Ascending aorta (tissue), 2 donors: Measurements from ENCODE around the gene RFX3. TPM values are rescaled to one million over a fixed set of nuclear protein-coding genes. Genes with fewer than 3 reads are reported as not detected.

Experiments used
- DNase-seq, 2 donors: peaks; one replicate each; pipeline ENCODE4 v3.0.0-alpha.2; 2019; ENCODE audit warnings: low spot score in 2 of 2
- H3K27ac ChIP-seq, 2 donors: fragments of 200-600 bp; sonication (generic); one replicate each; pipeline ENCODE4 v1.5.1; 2016 to 2017; ENCODE audit warnings: mild to moderate bottlenecking in 1 of 2
- H3K27me3 ChIP-seq: fragments of 200-600 bp; sonication (generic); one replicate; pipeline ENCODE4 v1.5.1; 2017
- H3K36me3 ChIP-seq, 2 donors: fragments of 200-600 bp; sonication (generic); one replicate each; pipeline ENCODE4 v1.5.1; 2016
- H3K4me1 ChIP-seq, 2 donors: fragments of 200-600 bp; sonication (generic); one replicate each; pipeline ENCODE4 v1.5.1; 2016 to 2017; ENCODE audit warnings: mild to moderate bottlenecking in 1 of 2
- H3K4me3 ChIP-seq, 2 donors: fragments of 200-600 bp; sonication (generic); one replicate each; pipeline ENCODE4 v1.5.1; 2016 to 2017; ENCODE audit warnings: mild to moderate bottlenecking in 1 of 2
- H3K9me3 ChIP-seq, 2 donors: fragments of 200-600 bp; sonication (generic); one replicate each; pipeline ENCODE4 v1.5.1; 2016
- intact Hi-C: fragments of 100-400 bp; cut with DNase I; formaldehyde crosslinking; loops from one replicate; pipeline ENCODE4 v1.15.1; 2023
- total RNA-seq: library from RNA; depleted of rRNA; stranded (reverse); fragments of >200 nt; gene quantifications from one replicate; pipeline ENCODE4 v1.1.0, GENCODE V29; 2016
- TF ChIP-seq, protein P1 (sequence below), 3 experiments: fragments of 200-600 bp in 2 of 3; fragments of 450-650 bp in 1 of 3; sonication (generic) in 2 of 3; IDR thresholded peaks; one replicate each; pipeline ENCODE4 v1.5.1; 2016 to 2019; ENCODE audit warnings: antibody characterized with exemption in 3 of 3, mild to moderate bottlenecking in 1 of 3, moderate library complexity in 1 of 3

The RFX3 gene
- total RNA-seq, 1 donor from 2014 or later: 4.0 TPM

DNA sequence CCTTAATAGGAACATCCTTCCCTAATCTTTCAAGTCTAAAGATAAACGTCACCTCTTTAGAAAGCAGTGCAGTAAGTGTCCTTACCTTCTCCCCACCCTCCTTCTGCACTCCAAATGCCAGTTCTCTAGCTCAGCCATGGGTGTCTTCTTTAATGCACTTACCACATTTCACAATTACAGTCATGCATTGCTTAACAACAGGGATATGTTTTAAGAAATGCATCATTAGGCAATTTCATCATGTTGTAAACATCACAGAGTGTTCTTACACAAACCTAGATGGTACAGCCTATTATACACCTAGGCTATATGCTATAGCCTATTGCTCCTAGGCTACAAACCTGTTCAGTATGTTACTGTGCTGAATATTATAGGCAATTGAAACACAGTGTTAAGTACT is 91.2 kb downstream of the RFX3 start:
- no peaks in the 10 kb centered on the region for H3K9me3 ChIP-seq
- H3K27me3 ChIP-seq: no peaks in the 10 kb centered on the region
- no peak for DNase-seq
- intact Hi-C loops: no loop called here
- H3K36me3 ChIP-seq: no peaks in the 10 kb centered on the region
- H3K4me1 ChIP-seq: no peaks in the 10 kb centered on the region
- TF ChIP-seq, protein P1, sequence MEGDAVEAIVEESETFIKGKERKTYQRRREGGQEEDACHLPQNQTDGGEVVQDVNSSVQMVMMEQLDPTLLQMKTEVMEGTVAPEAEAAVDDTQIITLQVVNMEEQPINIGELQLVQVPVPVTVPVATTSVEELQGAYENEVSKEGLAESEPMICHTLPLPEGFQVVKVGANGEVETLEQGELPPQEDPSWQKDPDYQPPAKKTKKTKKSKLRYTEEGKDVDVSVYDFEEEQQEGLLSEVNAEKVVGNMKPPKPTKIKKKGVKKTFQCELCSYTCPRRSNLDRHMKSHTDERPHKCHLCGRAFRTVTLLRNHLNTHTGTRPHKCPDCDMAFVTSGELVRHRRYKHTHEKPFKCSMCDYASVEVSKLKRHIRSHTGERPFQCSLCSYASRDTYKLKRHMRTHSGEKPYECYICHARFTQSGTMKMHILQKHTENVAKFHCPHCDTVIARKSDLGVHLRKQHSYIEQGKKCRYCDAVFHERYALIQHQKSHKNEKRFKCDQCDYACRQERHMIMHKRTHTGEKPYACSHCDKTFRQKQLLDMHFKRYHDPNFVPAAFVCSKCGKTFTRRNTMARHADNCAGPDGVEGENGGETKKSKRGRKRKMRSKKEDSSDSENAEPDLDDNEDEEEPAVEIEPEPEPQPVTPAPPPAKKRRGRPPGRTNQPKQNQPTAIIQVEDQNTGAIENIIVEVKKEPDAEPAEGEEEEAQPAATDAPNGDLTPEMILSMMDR (IDR thresholded peaks at IDR 0.05): no peak
- no peak overlapping the region for H3K27ac ChIP-seq
- H3K4me3 ChIP-seq: no peak overlapping the region

DNA sequence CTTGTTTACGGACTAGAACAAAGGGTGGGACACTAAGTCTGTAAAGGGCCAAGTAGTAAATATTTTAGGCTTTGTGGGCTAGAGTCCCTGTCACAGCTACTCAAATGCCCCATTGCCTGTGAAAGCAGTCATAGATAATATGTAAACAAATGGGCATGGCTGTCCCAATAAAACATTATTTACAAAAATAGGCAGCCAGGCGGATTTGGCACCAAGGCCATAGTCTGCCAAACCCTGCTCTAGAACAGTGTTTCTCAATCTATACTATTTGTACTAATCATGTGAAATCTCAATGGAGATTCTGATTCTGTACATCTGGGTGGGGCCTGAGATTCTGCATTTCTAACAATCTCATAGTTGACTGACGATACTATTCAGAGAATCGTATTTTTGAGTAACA is 92.0 kb downstream of the RFX3 start:
- TF ChIP-seq, protein P1 (IDR thresholded peaks at IDR 0.05): no peak
- Histone ChIP-seq H3K27ac (no peak overlapping the region), H3K27me3 (no peaks in the 10 kb centered on the region), H3K4me1 (no peaks in the 10 kb centered on the region), H3K9me3 (no peaks in the 10 kb centered on the region), H3K36me3 (no peaks in the 10 kb centered on the region), H3K4me3 (no peak overlapping the region)
- intact Hi-C loops: no loop called here
- DNase-seq: no peak

DNA sequence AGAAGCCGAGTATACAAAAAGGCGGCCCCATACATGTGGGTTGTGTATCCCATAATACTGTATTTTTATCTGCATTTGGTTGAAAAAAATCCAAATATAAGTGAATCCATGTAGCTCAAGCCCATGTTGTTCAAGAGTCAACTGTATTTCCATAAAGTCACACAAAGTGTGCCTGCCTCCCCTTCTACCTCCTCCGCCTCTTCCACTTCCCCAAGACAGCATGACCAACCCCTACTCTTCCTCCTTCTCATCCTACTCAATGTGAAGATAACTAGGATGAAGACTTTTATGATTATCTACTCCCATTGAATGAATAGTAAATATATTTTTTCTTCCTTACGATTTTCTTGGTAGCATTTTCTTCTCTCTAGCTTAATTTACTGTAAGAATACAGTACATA is 92.7 kb downstream of the RFX3 start:
- Histone ChIP-seq H3K9me3 (no peaks in the 10 kb centered on the region), H3K4me3 (no peak overlapping the region), H3K36me3 (no peaks in the 10 kb centered on the region), H3K4me1 (no peaks in the 10 kb centered on the region), H3K27ac (no peak overlapping the region), H3K27me3 (no peaks in the 10 kb centered on the region)
- intact Hi-C loops: no loop called here
- TF ChIP-seq, protein P1 (IDR thresholded peaks at IDR 0.05): no peak
- DNase-seq: no peak

DNA sequence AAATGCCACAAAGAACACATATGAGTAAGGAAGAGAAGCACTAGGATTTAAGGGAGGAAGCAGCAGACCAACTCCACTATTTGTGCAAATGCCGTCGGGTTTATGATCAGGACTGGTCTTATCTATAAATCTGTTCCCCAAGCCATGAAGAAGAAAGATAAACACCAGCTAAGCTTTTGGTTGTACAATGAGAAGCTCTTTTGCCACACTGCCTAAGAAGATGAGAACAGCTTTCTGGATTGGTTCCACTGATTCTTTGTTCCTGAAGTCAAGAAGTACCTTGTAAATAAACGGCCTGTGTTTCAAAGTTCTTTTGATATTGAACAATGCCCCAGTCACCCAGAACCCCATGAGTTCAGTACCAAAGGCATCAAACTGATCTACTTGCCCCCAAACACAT is 93.9 kb downstream of the RFX3 start:
- H3K27me3 ChIP-seq: no peaks in the 10 kb centered on the region
- intact Hi-C loops: no loop called here
- TF ChIP-seq, protein P1 (IDR thresholded peaks at IDR 0.05): no peak
- no peaks in the 10 kb centered on the region for H3K4me1 ChIP-seq
- H3K4me3 ChIP-seq: no peak overlapping the region
- H3K9me3 ChIP-seq: no peaks in the 10 kb centered on the region
- DNase-seq: no peak
- no peak overlapping the region for H3K27ac ChIP-seq
- no peaks in the 10 kb centered on the region for H3K36me3 ChIP-seq

DNA sequence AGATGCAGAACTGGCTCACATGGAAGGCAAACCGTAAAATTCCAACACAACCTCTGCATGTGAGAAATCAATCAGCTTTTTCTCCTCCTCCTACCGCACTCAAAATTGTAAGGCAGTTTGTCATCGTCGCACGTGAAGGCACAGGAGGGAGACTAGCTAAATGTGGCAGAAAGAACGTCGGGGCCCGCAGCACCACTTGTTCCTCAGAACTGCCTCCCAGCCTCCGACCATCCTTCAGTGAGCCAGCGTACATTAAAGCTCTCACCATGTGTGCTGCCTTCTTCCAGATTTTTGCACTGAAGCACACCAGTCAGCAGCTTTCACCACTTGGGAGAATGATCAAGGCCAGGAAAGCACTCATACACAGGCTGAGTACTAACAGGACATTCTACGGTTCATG is 105.9 kb downstream of the RFX3 start:
- H3K9me3 ChIP-seq: no peaks in the 10 kb centered on the region
- no peak overlapping the region for H3K4me3 ChIP-seq
- no peak for DNase-seq
- TF ChIP-seq, protein P1 (IDR thresholded peaks at IDR 0.05): no peak
- intact Hi-C loops: no loop called here
- H3K27me3 ChIP-seq: no peaks in the 10 kb centered on the region
- no peaks in the 10 kb centered on the region for H3K4me1 ChIP-seq
- no peak overlapping the region for H3K27ac ChIP-seq
- H3K36me3 ChIP-seq: no peaks in the 10 kb centered on the region

DNA sequence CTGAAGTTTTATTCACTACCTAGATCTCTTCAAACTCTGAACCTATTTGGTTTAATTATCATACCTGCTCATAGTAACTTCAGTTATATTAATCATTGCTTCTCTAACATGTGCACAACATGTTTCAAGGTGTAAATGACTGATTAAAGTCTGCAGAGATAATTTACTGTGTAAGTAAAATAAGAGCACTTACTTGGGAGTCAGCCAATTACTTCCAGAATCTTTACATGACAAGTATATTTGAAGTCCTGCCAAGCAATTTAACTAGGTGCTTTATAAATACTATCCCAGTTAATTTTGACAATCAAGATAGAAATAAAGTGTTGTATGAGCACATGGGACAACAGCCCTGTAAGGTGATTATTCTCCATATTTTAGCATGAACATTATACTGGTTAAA is 109.9 kb downstream of the RFX3 start:
- TF ChIP-seq, protein P1 (IDR thresholded peaks at IDR 0.05): no peak
- Histone ChIP-seq H3K36me3 (no peaks in the 10 kb centered on the region), H3K27me3 (no peaks in the 10 kb centered on the region), H3K9me3 (no peaks in the 10 kb centered on the region), H3K4me1 (no peaks in the 10 kb centered on the region), H3K27ac (no peak overlapping the region), H3K4me3 (no peak overlapping the region)
- no peak for DNase-seq
- intact Hi-C loops: no loop called here
